IPS-NIHi11 (cell line): Measurements from ENCODE around the gene ZNF789.

Experiments
- DNase-seq: peaks from one replicate; pipeline ENCODE4 v3.0.0; 2012; ENCODE audit warnings: mixed read lengths, low spot score

ZNF789 gene

GRCh38 chr7:99504603-99505323, 32.1 kb downstream of the ZNF789 start, which contains the start of gene ZKSCAN5:
TSS of gene ZKSCAN5 (plus strand) at chr7:99504662. CDS start at chr7:99506045, 1,383 bp downstream.
- DNase-seq: peak; percentile 93

GRCh38 chr7:99505324-99505662, 32.6 kb downstream of the ZNF789 start:
- no peak for DNase-seq

GRCh38 chr7:99514050-99514449, 41.4 kb downstream of the ZNF789 start:
- DNase-seq: no peak

DNA sequence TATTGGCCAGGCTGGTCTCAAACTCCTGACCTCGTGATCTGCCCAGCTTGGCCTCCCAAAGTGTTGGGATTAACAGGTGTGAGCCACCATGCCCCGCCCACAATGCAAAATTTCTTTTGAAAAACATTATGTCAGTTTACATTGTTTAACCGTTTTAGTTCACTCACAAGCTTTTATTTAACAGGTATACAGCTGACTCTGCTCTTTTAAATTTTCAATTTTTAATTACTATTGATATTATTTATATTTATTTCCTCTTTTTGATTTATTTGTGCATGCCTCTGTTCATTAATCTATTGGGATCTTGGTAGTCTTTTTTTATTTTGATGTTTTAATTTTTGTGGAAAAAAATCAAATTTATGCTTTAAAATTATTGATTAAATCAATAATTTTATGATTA, 48.7 kb downstream of the ZNF789 start:
- DNase-seq: no peak

- DNase-seq: no peak
Measured at GRCh38 chr7:99525713-99526440, 53.2 kb downstream of the ZNF789 start.

DNA sequence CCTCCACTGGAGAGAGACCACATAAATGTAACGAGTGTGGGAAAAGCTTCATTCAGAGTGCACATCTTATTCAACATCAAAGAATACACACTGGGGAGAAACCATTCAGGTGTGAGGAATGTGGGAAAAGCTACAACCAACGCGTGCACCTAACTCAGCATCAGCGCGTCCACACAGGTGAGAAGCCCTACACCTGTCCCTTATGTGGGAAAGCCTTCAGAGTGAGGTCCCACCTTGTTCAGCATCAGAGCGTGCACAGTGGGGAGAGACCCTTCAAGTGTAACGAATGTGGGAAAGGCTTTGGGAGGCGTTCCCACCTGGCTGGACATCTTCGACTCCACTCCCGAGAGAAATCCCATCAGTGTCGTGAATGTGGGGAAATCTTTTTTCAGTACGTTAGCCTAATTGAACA, 58.7 kb downstream of the ZNF789 start:
- no peak for DNase-seq

GRCh38 chr7:99535667-99536066, 63.0 kb downstream of the ZNF789 start:
- DNase-seq: no peak
